GM19025 (cell line): Measurements from ENCODE around the gene STAG2.
"Not testable (repeated sequence)": the region's sequence is repeated elsewhere in the genome, so short reads cannot be mapped to it uniquely, and the experiment has no call there.

Experiments
- ATAC-seq: cut with Tn5 transposase; IDR thresholded peaks from one replicate; pipeline ENCODE4 v1.9.1; 2021; ENCODE audit warnings: mild to moderate bottlenecking, low read depth, moderate library complexity; ENCODE audit not compliant: unreplicated experiment

Gene STAG2

GRCh38 chrX:123961268-123962005 is at the start of gene STAG2:
STAG2 (plus strand) TSS chrX:123961706; CDS start chrX:124022628, 60,922 bp downstream.
- no peak for ATAC-seq

GRCh38 chrX:123917069-123917468 is 44.4 kb upstream of the STAG2 start:
- ATAC-seq = no peak

- ATAC-seq = no peak
These were observed 43.3 kb upstream of the STAG2 start for GRCh38 chrX:123918106-123918721.

- ATAC-seq = no peak
These were observed 41.3 kb upstream of the STAG2 start for GRCh38 chrX:123920105-123920785.

- ATAC-seq = no peak
These were observed 38.3 kb upstream of the STAG2 start for GRCh38 chrX:123923211-123923610.

GRCh38 chrX:123924186-123924585 is 37.3 kb upstream of the STAG2 start:
- no peak for ATAC-seq

GRCh38 chrX:123927845-123928244 is 33.7 kb upstream of the STAG2 start:
- ATAC-seq = no peak

GRCh38 chrX:123932055-123932454 is 29.5 kb upstream of the STAG2 start:
- ATAC-seq = not testable (repeated sequence)

GRCh38 chrX:123943074-123943473 is 18.4 kb upstream of the STAG2 start:
- no peak for ATAC-seq

- no peak for ATAC-seq
These were observed 18.0 kb upstream of the STAG2 start for GRCh38 chrX:123943488-123943887.

GRCh38 chrX:123949846-123950245 is 11.7 kb upstream of the STAG2 start:
- no peak for ATAC-seq

GRCh38 chrX:123959281-123960063 is 2.0 kb upstream of the STAG2 start:
- ATAC-seq = no peak

GRCh38 chrX:123960956-123961267 is 594 bp upstream of the STAG2 start:
- ATAC-seq = no peak

GRCh38 chrX:123962006-123962467 is 531 bp downstream of the STAG2 start:
- no peak for ATAC-seq

- peak; percentile 57 for ATAC-seq
These were observed 1.4 kb downstream of the STAG2 start for GRCh38 chrX:123962794-123963373.

GRCh38 chrX:123964156-123964834 is 2.8 kb downstream of the STAG2 start:
- no peak for ATAC-seq

GRCh38 chrX:123965712-123966111 is 4.2 kb downstream of the STAG2 start:
- no peak for ATAC-seq

- no peak for ATAC-seq
These were observed 6.0 kb downstream of the STAG2 start for GRCh38 chrX:123967497-123967896.

- no peak for ATAC-seq
These were observed 7.0 kb downstream of the STAG2 start for GRCh38 chrX:123968383-123969050.
